BLaER1 treated with 17β-estradiol and CSF1 and Interleukin-3, amounts not matched to agents 10 nM and 100 nM (cell line): ENCODE measurements around the gene ARHGEF19.

ENCODE experiments used
- H3K27ac ChIP-seq, 11 experiments: shearing (Covaris generic); formaldehyde crosslinking; 2 replicates each; pipeline ENCODE4 v1.8.1; 2022
- H3K27me3 ChIP-seq, 11 experiments: shearing (Covaris generic); formaldehyde crosslinking; 2 replicates each; pipeline ENCODE4 v1.8.1; 2022
- H3K36me3 ChIP-seq, 11 experiments: shearing (Covaris generic); formaldehyde crosslinking; 2 replicates each; pipeline ENCODE4 v1.8.1; 2022
- H3K4me1 ChIP-seq, 10 experiments: shearing (Covaris generic); formaldehyde crosslinking; 2 replicates each; pipeline ENCODE4 v1.8.1; 2022
- H3K4me2 ChIP-seq, 11 experiments: shearing (Covaris generic); formaldehyde crosslinking; 2 replicates each; pipeline ENCODE4 v1.8.1; 2022
- H3K4me3 ChIP-seq, 10 experiments: shearing (Covaris generic); formaldehyde crosslinking; 2 replicates each; pipeline ENCODE4 v1.8.1; 2022
- H3K9ac ChIP-seq, 11 experiments: shearing (Covaris generic); formaldehyde crosslinking; 2 replicates each; pipeline ENCODE4 v1.8.1; 2022
- H3K9me3 ChIP-seq, 11 experiments: shearing (Covaris generic); formaldehyde crosslinking; replicated peaks in 1 of 11; 2 replicates each; pipeline ENCODE4 v1.8.1; 2022
- H4K20me1 ChIP-seq, 11 experiments: shearing (Covaris generic); formaldehyde crosslinking; 2 replicates each; pipeline ENCODE4 v1.8.1; 2022
- Cebpa-rat ChIP-seq, 11 experiments: shearing (Covaris generic); IDR thresholded peaks; 2 replicates each; pipeline ENCODE4 v1.8.1; 2022

The ARHGEF19 gene

DNA sequence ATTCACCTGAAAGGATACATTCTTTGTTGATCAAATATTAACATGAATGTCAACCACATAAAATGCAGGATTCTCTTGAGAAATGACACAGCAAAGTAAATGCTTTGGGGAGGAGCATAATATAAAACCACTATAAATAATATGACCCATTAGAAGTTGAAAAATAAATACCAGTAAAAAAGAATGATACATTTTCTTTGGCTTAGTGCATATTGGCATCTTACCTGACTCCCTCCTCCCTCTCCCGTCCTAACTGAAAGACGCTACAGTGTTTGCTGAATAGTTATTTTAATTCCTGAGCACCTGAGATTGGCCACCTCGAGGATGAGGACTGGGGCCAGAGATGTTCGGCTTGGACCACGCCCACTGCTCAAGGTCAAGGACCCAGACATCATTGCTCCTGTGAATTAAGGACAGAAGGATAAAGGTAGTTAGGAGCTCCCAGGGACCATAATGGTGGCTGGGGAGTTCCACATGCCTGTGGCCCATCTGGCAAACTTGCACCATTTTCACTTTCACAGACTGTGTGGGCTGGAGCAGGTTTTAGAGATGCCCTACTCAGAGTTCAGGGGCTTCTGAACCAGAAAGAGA is 41.0 kb upstream of the ARHGEF19 start:
- H3K36me3 ChIP-seq: peaks cover 68 to 93% (median 76%) of the 10 kb centered on the region in 11 experiments
- no peak overlapping the region for H3K4me3 ChIP-seq

DNA sequence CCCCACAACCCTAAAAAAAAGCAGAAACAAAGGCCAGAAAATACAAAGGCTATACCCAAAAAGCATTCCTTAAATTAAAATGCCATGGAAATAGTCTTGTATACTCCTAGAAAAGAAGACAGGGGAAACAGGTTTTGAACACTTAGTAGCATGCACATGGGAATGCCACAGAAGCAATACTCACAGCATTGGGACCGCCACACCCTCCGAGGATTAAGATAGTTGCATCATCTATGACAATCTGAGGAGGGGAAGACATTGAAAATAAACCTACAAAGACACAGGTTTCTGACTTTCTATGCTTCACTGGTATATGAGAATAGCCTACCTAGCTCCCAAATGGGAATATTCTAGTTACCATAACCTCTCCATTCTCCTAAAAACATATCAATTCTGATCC is 40.5 kb upstream of the ARHGEF19 start:
- Histone ChIP-seq H3K27ac (no peak overlapping the region), H3K9ac (no peak overlapping the region), H3K9me3 (no peaks in the 10 kb centered on the region), H3K4me3 (no peak overlapping the region), H3K36me3 (peaks cover 69 to 92% (median 79%) of the 10 kb centered on the region in 11 experiments), H3K4me2 (no peak overlapping the region), H3K27me3 (no peaks in the 10 kb centered on the region), H4K20me1 (peaks cover 0 to 74% (median 19%) of the 10 kb centered on the region in 11 experiments; a peak in 13 of 22 replicates), H3K4me1 (peaks cover 23 to 34% (median 29%) of the 10 kb centered on the region in 10 experiments)
- TF ChIP-seq Cebpa-rat (IDR thresholded peaks at IDR 0.05): no peak

More for the DNA sequence above, 41.0 kb upstream of the ARHGEF19 start:
- no peak overlapping the region for H3K9ac ChIP-seq
- no peaks in the 10 kb centered on the region for H3K27me3 ChIP-seq
- peaks cover 0 to 74% (median 18%) of the 10 kb centered on the region in 11 experiments; a peak in 14 of 22 replicates for H4K20me1 ChIP-seq
- no peak overlapping the region for H3K27ac ChIP-seq
- no peak overlapping the region for H3K4me2 ChIP-seq
- peaks cover 19 to 32% (median 27%) of the 10 kb centered on the region in 10 experiments for H3K4me1 ChIP-seq
- H3K9me3 ChIP-seq: no peaks in the 10 kb centered on the region
- no peak for TF ChIP-seq Cebpa-rat (IDR thresholded peaks at IDR 0.05)

DNA sequence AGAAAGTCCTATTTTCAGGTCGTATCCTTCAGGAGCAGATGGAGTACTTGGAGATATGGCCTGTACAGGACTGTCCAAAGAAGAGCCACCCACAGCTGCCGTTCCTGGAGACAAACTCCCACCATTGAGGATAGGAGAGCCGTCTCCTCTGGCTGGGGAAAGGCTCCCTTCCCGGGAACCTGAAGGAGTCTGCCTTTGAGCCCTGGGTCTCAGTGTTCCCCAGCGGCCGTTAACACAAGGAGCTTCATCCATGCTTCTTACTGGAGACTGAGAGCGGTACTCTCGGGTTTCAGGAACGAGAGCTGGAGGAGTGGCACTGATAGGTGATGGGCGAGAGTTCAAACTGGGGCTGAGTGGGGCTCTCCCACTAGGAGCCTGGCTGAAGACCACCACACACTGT is 38.9 kb upstream of the ARHGEF19 start:
- no peak overlapping the region for H3K9ac ChIP-seq
- peaks cover 0 to 67% (median 19%) of the 10 kb centered on the region in 11 experiments; a peak in 13 of 22 replicates for H4K20me1 ChIP-seq
- H3K4me3 ChIP-seq: no peak overlapping the region
- H3K4me2 ChIP-seq: no peak overlapping the region
- H3K4me1 ChIP-seq: peaks cover 23 to 36% (median 31%) of the 10 kb centered on the region in 10 experiments
- no peaks in the 10 kb centered on the region for H3K27me3 ChIP-seq
- no peak for TF ChIP-seq Cebpa-rat (IDR thresholded peaks at IDR 0.05)
- no peak overlapping the region for H3K27ac ChIP-seq
- peaks cover 70 to 97% (median 84%) of the 10 kb centered on the region in 11 experiments for H3K36me3 ChIP-seq
- no peaks in the 10 kb centered on the region for H3K9me3 ChIP-seq

DNA sequence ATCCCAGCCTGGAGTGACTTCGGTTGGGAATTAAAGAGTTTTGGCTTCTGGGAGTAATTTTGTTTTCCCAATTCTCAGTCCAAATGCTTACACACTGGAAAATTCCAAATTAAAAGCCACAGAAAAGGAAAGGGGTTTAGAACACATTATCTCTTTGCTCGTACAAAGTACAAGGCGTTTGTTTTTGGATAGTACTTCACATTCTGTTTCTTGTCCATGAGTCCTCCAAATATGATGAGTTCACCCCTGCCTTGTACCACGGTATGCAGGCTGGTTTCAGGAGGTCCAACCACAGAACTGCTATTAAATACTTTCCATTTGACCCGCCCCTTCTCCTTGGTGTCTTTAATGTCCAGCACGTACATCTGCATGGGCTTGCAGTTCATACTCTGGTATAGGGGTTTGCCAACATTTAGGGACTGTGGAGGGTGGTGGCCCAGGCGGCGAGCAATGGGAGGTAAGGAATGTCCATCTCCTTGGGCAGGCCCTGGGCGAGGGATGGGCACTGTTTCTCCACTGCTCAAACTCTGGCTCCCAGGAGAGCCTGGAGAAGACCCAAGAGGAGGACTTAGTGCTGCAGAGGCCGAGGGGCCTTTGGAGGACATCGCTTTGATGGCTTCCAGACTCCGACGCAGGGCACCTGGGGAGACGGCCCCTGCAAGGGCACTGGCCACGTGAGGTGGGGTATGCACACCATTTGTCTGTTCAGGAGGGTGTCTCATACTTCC is 38.2 kb upstream of the ARHGEF19 start:
- TF ChIP-seq Cebpa-rat (IDR thresholded peaks at IDR 0.05): no peak
- Histone ChIP-seq H3K4me2 (no peak overlapping the region), H3K9me3 (no peaks in the 10 kb centered on the region), H4K20me1 (peaks cover 0 to 60% (median 15%) of the 10 kb centered on the region in 11 experiments; a peak in 13 of 22 replicates), H3K4me3 (no peak overlapping the region), H3K27me3 (no peaks in the 10 kb centered on the region), H3K4me1 (peaks cover 23 to 36% (median 31%) of the 10 kb centered on the region in 10 experiments), H3K27ac (no peak overlapping the region), H3K9ac (0 out of 22 replicates have a peak overlapping the region, but pooled peaks of 1 of the 11 experiments have one; percentile 11), H3K36me3 (peaks cover 67 to 97% (median 81%) of the 10 kb centered on the region in 11 experiments)

DNA sequence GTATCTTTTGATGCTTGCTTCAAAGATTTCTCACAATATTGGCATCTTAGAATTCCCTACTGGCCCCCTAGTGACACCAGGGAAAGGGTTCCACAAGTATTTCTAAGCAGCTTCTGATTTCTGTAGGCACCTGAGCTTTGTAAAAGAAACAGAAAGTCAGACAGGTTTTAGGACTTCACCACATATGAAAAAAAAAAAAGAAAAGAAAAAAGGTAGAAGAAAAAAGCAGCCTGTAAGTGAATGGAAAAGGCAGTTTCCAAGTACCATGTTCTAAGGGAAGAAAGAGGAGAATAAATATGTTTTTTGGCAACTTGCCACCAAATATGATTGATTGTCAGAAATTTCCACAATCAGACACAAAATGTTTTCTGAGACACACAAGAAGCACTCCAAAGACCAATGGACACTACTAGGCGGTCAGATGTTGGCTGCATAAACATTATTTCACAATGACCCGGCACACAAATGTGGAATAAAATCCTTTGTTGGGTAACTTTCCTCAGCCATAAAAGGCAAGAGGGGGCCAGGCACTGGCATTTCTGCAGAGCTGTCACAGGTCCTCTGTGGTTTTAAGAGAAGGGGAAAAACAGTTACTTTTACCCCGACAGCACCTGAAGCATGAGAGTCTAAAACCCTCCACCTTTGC is 37.3 kb upstream of the ARHGEF19 start:
- H3K9me3 ChIP-seq: no peaks in the 10 kb centered on the region
- no peak overlapping the region for H3K27ac ChIP-seq
- no peak overlapping the region for H3K4me3 ChIP-seq
- H3K36me3 ChIP-seq: peaks cover 57 to 89% (median 76%) of the 10 kb centered on the region in 11 experiments
- peak overlapping the region; percentile 11 to 71 (median 45); a peak in 18 of 22 replicates for H3K4me2 ChIP-seq
- H3K27me3 ChIP-seq: no peaks in the 10 kb centered on the region
- peaks cover 0 to 63% (median 15%) of the 10 kb centered on the region in 11 experiments; a peak in 13 of 22 replicates for H4K20me1 ChIP-seq
- no peak for TF ChIP-seq Cebpa-rat (IDR thresholded peaks at IDR 0.05)
- 0 out of 22 replicates have a peak overlapping the region, but pooled peaks of 1 of the 11 experiments have one; percentile 11 for H3K9ac ChIP-seq
- H3K4me1 ChIP-seq: peaks cover 23 to 40% (median 32%) of the 10 kb centered on the region in 10 experiments

DNA sequence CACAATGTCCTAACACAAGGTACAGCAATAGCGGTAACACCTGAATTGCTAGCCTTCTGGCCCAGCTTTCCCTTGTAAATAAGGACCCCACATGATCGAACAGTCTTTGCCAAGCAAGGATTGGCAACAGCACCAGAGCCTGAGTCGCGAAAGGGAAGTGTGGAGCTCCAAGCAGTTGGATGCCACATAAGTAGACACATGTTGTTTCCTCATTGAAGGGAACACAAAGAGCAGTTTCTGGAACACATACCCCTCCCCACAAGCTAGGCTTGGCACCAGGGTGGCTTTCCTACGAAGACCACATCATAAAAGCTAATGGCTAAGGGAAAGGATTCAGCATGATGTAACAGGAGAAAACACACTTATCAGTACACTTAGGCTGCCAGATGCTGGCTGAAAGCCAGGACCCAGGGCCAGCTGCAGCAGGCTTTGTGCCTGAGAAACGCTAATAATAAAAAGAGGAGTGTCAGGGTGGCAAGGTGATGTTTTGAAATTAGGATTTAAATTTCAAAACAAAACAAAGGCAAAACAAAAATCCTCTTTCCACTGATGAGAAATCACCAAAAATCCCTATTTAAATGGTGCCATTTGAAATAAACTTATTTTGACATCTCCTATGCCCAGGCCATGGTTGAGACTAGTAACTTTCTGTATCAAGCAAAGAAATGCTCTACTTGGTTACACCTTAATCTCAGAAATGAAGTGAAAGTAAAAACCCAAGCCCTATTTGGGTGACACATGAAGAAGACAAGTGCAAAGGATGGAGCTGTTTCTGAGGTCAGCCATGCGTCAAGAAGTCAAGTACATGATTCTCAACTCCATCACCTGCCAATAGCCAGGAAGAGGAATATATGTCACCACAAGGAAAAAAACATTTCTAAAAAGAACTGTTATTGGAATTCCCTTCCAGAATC is 36.4 kb upstream of the ARHGEF19 start:
- H3K4me2 ChIP-seq: peak overlapping the region; percentile 11 to 71 (median 45)
- H3K9me3 ChIP-seq: no peaks in the 10 kb centered on the region

DNA sequence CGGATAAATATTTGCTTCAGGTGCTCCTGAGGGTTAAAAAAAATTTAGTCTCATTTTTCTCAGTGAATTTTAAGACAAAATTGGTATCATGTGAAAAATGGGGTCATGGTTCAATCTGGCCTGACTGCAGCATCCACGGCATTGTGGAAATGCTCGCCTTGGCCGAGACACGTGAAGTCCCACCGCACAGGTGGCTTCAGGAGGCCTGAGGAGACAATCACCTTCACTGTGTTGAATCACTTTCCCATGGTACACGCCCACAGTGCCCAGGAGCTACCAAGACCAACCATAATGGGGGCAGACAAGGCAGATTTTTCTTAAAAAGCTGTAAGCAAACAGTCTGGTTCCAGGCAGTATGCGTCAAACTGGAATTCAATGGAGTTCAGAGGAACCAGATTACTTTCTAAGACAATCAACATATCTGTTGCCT is 35.6 kb upstream of the ARHGEF19 start:
- Histone ChIP-seq H3K36me3 (peaks cover 41 to 72% (median 59%) of the 10 kb centered on the region in 11 experiments), H3K9ac (peak overlapping the region in 2 of 11 experiments; percentile 4 to 38; a peak in 1 of 22 replicates), H3K4me2 (peak overlapping the region in 10 of 11 experiments; percentile 11 to 68 (median 44); a peak in 14 of 22 replicates), H3K27ac (peak overlapping the region in 8 of 11 experiments; percentile 33 to 63 (median 42); a peak in 16 of 22 replicates), H3K9me3 (no peaks in the 10 kb centered on the region), H3K27me3 (no peaks in the 10 kb centered on the region), H4K20me1 (peaks cover 0 to 64% (median 16%) of the 10 kb centered on the region in 11 experiments; a peak in 14 of 22 replicates), H3K4me3 (no peak overlapping the region), H3K4me1 (peaks cover 27 to 48% (median 37%) of the 10 kb centered on the region in 10 experiments)
- no peak for TF ChIP-seq Cebpa-rat (IDR thresholded peaks at IDR 0.05)

More for the DNA sequence above, 36.4 kb upstream of the ARHGEF19 start:
- Histone ChIP-seq H3K4me3 (no peak overlapping the region), H3K36me3 (peaks cover 48 to 80% (median 67%) of the 10 kb centered on the region in 11 experiments), H3K27me3 (no peaks in the 10 kb centered on the region), H3K27ac (peak overlapping the region in 8 of 11 experiments; percentile 33 to 63 (median 42); a peak in 17 of 22 replicates), H3K9ac (peak overlapping the region in 2 of 11 experiments; percentile 4 to 38; a peak in 2 of 22 replicates), H3K4me1 (peaks cover 27 to 48% (median 37%) of the 10 kb centered on the region in 10 experiments), H4K20me1 (peaks cover 0 to 67% (median 15%) of the 10 kb centered on the region in 11 experiments; a peak in 14 of 22 replicates)
- no peak for TF ChIP-seq Cebpa-rat (IDR thresholded peaks at IDR 0.05)

DNA sequence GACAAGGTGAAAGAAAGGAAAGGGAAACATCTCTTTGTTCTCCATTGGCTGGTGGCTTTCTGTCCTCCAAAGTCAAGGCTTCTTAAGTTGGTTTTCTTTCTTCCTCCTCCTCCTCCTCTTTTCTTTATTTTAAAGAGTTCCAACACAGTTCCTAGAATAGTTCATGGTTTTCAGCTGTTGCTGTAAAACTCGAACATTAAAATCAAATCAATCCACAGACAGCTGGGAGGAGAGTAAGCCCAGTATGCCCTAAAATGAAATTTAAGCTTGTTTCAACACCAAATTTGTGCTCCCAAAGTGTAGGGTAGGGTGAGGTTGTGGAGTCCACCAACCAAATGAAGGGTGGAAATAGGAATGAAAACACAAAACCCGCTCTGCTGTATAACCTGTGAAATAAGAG is 35.0 kb upstream of the ARHGEF19 start:
- peaks cover 35 to 66% (median 53%) of the 10 kb centered on the region in 11 experiments for H3K36me3 ChIP-seq
- H3K9me3 ChIP-seq: no peaks in the 10 kb centered on the region
- no peak for TF ChIP-seq Cebpa-rat (IDR thresholded peaks at IDR 0.05)
- peaks cover 27 to 48% (median 37%) of the 10 kb centered on the region in 10 experiments for H3K4me1 ChIP-seq
- H3K27me3 ChIP-seq: no peaks in the 10 kb centered on the region
- H3K27ac ChIP-seq: no peak overlapping the region
- peaks cover 0 to 64% (median 16%) of the 10 kb centered on the region in 11 experiments; a peak in 14 of 22 replicates for H4K20me1 ChIP-seq
- H3K4me2 ChIP-seq: no peak overlapping the region
- H3K4me3 ChIP-seq: no peak overlapping the region
- no peak overlapping the region for H3K9ac ChIP-seq
